Measurements from ENCODE around the gene COL6A5. TPM values are rescaled to one million over a fixed set of nuclear protein-coding genes. Genes with fewer than 3 reads are reported as not detected.

Gene COL6A5, protein sequence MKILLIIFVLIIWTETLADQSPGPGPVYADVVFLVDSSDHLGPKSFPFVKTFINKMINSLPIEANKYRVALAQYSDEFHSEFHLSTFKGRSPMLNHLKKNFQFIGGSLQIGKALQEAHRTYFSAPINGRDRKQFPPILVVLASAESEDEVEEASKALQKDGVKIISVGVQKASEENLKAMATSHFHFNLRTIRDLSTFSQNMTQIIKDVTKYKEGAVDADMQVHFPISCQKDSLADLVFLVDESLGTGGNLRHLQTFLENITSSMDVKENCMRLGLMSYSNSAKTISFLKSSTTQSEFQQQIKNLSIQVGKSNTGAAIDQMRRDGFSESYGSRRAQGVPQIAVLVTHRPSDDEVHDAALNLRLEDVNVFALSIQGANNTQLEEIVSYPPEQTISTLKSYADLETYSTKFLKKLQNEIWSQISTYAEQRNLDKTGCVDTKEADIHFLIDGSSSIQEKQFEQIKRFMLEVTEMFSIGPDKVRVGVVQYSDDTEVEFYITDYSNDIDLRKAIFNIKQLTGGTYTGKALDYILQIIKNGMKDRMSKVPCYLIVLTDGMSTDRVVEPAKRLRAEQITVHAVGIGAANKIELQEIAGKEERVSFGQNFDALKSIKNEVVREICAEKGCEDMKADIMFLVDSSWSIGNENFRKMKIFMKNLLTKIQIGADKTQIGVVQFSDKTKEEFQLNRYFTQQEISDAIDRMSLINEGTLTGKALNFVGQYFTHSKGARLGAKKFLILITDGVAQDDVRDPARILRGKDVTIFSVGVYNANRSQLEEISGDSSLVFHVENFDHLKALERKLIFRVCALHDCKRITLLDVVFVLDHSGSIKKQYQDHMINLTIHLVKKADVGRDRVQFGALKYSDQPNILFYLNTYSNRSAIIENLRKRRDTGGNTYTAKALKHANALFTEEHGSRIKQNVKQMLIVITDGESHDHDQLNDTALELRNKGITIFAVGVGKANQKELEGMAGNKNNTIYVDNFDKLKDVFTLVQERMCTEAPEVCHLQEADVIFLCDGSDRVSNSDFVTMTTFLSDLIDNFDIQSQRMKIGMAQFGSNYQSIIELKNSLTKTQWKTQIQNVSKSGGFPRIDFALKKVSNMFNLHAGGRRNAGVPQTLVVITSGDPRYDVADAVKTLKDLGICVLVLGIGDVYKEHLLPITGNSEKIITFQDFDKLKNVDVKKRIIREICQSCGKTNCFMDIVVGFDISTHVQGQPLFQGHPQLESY (N-terminal part only)
- polyA plus RNA-seq (2013, experiment 1 of 2) = 0.05 TPM
- not detected for polyA plus RNA-seq (2013, experiment 2 of 2)

DNA sequence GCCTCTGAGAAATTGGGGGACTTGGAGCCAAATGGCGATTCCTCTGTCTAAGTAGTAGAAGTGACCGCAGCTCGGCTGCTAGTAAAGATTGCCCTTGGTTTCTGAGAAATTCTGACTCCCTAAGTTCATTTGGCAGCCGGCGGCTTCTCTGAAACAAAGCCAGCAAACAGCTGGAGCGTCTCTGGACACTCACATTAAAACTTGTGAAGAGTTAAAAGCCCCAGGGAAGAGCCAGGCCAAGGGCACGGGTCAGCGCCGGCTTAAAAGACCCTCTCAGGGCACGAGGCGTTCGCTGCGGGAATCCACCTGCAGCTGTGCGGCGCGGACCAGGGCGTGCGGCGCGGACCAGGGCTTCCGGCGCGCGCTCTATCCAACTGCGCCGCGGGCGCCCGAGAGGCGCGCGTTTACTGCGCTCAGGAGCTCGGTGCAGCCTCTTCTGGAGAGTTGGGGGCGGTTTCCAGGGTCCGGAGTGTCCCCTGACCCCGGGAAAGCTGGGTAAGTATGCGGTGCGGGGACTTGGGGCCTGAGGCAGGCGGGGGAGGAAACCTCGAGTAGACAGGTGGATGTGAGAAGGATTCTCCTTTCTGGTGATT, at the start of gene COL6A5:
TSS of gene COL6A5 (plus strand) at position 186 of the 593 bp plus-strand sequence. CDS start 27,967 bp downstream, outside the sequence.
- Histone ChIP-seq H3K9ac (ENCODE audit: low read depth, low read length) (peak within 1 kb of the TSS; percentile 41; the same call in 1 of the 2 replicates), H3K4me3 (ENCODE audit: low read length) (peak within 1 kb of the TSS; percentile 56), H3K27ac (ENCODE audit: low read depth, low read length) (no peak within 1 kb of the TSS), H3K36me3 (ENCODE audit: insufficient read depth, low read length) (no peaks in the 10 kb centered on the region), H3K27me3 (ENCODE audit: insufficient read depth, low read length) (peaks cover 53% of the 10 kb centered on the region), H3K9me3 (ENCODE audit: insufficient read depth, low read depth, low read length) (no peaks in the 10 kb centered on the region), H3K4me1 (ENCODE audit: insufficient read depth, low read length) (peaks cover 6% of the 10 kb centered on the region; the same call in 1 of the 2 replicates)
- WGBS = 3% methylated on average over 41 of the region's 41 CpGs

DNA sequence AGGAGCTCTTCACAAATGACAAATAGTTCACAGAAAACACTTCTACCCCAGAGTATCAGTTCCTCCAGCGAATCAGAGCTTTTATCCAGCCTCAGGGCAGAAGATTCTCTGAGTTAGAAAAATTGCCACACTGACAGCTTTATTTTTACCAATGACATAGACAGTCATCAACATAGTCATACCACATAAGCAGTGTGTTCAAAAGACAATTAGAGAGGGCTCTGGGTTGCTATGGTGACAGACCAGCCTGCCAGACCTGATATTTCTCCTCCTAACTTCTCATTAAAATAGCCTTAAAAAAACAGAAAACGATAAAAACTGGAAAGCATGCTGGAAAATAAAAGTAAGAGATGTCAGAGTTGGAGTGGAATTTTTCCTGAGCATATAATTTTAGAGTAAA, 45.9 kb upstream of the COL6A5 start:
- 48% methylated on average over 1 of the region's 2 CpGs for WGBS
- Histone ChIP-seq H3K9me3 (ENCODE audit: insufficient read depth, low read depth, low read length) (no peaks in the 10 kb centered on the region), H3K36me3 (ENCODE audit: insufficient read depth, low read length) (no peaks in the 10 kb centered on the region), H3K4me1 (ENCODE audit: insufficient read depth, low read length) (peaks cover 13% of the 10 kb centered on the region), H3K4me3 (ENCODE audit: low read length) (no peak overlapping the region), H3K27me3 (ENCODE audit: insufficient read depth, low read length) (no peaks in the 10 kb centered on the region), H3K9ac (ENCODE audit: low read depth, low read length) (no peak overlapping the region), H3K27ac (ENCODE audit: low read depth, low read length) (no peak overlapping the region)

DNA sequence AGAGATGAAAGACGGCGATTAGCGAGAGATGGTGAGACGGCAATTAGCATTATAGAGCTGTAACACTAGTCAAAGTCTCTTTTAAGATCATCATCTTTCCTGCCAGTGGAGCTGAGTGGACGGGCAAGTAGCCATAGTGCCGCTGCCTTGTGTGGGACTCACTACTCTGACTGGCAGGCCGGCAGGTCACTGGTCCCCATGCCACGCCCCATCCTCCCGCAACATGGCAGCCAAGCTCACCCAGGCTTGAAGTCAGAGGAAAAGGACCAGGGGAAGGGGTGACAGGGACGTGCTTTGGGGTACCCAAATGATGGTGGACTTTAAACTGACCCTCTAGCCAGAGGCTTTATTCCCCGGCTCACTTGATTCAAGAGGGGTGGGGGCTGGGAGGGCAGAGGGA, 44.6 kb upstream of the COL6A5 start:
- H3K9me3 ChIP-seq (ENCODE audit: insufficient read depth, low read depth, low read length) = no peaks in the 10 kb centered on the region
- no peak overlapping the region for H3K27ac ChIP-seq (ENCODE audit: low read depth, low read length)
- WGBS = 96% methylated on average over 11 of the region's 11 CpGs
- H3K9ac ChIP-seq (ENCODE audit: low read depth, low read length) = no peak overlapping the region
- peaks cover 13% of the 10 kb centered on the region for H3K4me1 ChIP-seq (ENCODE audit: insufficient read depth, low read length)
- no peaks in the 10 kb centered on the region for H3K27me3 ChIP-seq (ENCODE audit: insufficient read depth, low read length)
- H3K4me3 ChIP-seq (ENCODE audit: low read length) = no peak overlapping the region
- no peaks in the 10 kb centered on the region for H3K36me3 ChIP-seq (ENCODE audit: insufficient read depth, low read length)

DNA sequence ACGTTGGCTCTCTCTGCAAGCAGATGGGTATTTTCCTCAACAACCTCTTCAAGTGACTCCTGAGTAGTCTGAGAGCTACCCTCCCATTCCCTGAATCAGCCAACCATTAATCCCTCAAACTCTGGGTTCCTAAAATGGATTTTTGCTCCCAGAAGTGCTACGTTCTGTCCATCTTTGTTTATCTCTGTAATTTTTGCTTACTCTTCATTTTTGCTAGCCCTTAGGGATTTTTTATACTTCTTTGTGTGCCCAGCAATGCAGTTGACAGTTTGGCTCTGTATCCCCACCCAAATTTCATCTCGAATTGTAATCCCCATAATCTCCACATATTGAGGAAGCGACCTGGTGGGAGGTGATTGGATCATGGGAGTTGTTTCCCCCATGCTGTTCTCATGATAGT, 35.4 kb upstream of the COL6A5 start:
- Histone ChIP-seq H3K9ac (ENCODE audit: low read depth, low read length) (no peak overlapping the region), H3K4me3 (ENCODE audit: low read length) (no peak overlapping the region), H3K9me3 (ENCODE audit: insufficient read depth, low read depth, low read length) (no peaks in the 10 kb centered on the region), H3K27ac (ENCODE audit: low read depth, low read length) (no peak overlapping the region), H3K4me1 (ENCODE audit: insufficient read depth, low read length) (no peaks in the 10 kb centered on the region), H3K27me3 (ENCODE audit: insufficient read depth, low read length) (no peaks in the 10 kb centered on the region), H3K36me3 (ENCODE audit: insufficient read depth, low read length) (no peaks in the 10 kb centered on the region)
- 94% methylated on average over 4 of the region's 4 CpGs for whole genome bisulfite sequencing

DNA sequence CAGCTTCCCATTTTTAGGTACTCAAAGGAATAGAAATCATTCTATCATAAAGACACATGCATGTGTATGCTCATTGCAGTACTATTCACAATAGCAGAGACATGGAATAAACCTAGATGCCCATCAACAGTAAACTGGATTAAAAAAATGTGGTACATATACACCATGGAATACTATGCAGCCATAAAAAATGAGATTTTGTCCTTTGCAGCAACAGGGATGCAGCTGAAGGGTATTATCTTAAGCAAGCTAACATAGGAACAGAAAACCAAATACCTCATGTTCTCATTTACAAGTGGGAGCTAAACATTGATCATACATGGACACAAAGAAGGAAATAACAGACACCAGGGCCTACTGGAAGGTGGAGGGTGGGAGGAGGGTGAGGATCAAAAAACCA, 33.1 kb upstream of the COL6A5 start:
- H3K4me1 ChIP-seq (ENCODE audit: insufficient read depth, low read length) = no peaks in the 10 kb centered on the region
- H3K9ac ChIP-seq (ENCODE audit: low read depth, low read length) = no peak overlapping the region
- H3K27me3 ChIP-seq (ENCODE audit: insufficient read depth, low read length) = no peaks in the 10 kb centered on the region
- H3K9me3 ChIP-seq (ENCODE audit: insufficient read depth, low read depth, low read length) = no peaks in the 10 kb centered on the region
- H3K36me3 ChIP-seq (ENCODE audit: insufficient read depth, low read length) = no peaks in the 10 kb centered on the region
- no peak overlapping the region for H3K27ac ChIP-seq (ENCODE audit: low read depth, low read length)
- no peak overlapping the region for H3K4me3 ChIP-seq (ENCODE audit: low read length)

DNA sequence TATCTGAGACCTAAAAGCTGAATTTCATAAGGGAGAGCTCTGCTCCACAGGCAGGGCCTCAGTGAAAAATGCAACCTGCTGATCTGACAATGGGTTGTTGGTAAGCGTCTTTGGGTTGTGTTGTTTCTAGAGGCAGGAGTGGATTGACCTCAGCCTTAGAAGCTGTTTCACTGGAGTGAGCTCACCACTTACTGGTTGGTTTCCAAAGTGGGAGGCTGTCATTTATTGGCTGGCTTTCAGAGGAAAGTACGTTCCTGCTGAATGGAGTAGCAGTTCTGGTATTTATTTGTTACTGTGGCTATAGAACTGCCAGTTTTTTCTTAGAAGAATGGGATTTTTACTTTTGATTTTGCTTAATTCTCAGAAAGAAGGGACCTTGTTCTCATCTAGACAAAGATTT, 29.3 kb upstream of the COL6A5 start:
- no peak overlapping the region for H3K9ac ChIP-seq (ENCODE audit: low read depth, low read length)
- H3K4me3 ChIP-seq (ENCODE audit: low read length) = no peak overlapping the region
- 87% methylated on average over 2 of the region's 2 CpGs for WGBS
- H3K4me1 ChIP-seq (ENCODE audit: insufficient read depth, low read length) = no peaks in the 10 kb centered on the region
- no peaks in the 10 kb centered on the region for H3K27me3 ChIP-seq (ENCODE audit: insufficient read depth, low read length)
- no peaks in the 10 kb centered on the region for H3K9me3 ChIP-seq (ENCODE audit: insufficient read depth, low read depth, low read length)
- no peaks in the 10 kb centered on the region for H3K36me3 ChIP-seq (ENCODE audit: insufficient read depth, low read length)
- no peak overlapping the region for H3K27ac ChIP-seq (ENCODE audit: low read depth, low read length)

DNA sequence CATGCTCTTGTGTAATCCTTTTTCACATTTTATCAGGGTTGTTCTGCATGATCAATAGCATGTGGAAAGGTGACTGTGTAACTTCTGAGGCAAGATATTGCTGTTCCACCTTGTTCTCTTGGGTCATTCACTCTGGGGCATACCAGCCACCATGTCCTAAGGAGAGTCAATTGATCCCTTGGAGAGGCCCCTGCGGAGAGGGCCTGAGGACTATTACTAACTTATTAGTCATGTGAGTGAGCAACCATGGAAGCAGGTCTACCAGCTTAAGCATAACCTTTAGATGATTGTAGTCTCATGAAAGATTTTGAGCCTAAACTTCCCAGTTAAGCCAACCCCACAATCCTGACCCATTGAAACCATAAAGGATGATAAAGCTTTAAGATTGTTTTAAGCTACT, 22.0 kb upstream of the COL6A5 start:
- no peaks in the 10 kb centered on the region for H3K4me1 ChIP-seq (ENCODE audit: insufficient read depth, low read length)
- H3K9me3 ChIP-seq (ENCODE audit: insufficient read depth, low read depth, low read length) = no peaks in the 10 kb centered on the region
- H3K27me3 ChIP-seq (ENCODE audit: insufficient read depth, low read length) = no peaks in the 10 kb centered on the region
- WGBS = 93% methylated on average over 1 of the region's 1 CpG
- H3K27ac ChIP-seq (ENCODE audit: low read depth, low read length) = no peak overlapping the region
- H3K9ac ChIP-seq (ENCODE audit: low read depth, low read length) = no peak overlapping the region
- H3K4me3 ChIP-seq (ENCODE audit: low read length) = no peak overlapping the region
- no peaks in the 10 kb centered on the region for H3K36me3 ChIP-seq (ENCODE audit: insufficient read depth, low read length)

DNA sequence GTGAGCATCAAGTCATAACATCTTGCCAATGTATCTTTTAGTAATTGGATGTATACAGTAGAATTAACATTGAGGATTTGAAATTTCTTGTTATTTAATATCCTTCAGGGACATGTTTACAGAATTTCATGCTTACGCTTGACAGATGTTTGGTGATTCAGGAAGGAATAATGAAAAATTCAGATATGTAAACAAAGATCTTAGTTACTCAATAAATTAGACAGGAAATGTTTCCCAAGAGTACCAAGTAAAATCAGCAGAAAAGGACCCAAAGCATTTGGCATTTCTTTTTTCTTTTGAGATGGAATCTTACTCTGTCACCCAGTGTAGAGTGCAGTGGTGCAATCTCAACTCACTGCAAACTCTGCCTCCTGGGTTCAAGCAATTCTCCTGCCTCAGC, 4.7 kb upstream of the COL6A5 start:
- no peaks in the 10 kb centered on the region for H3K36me3 ChIP-seq (ENCODE audit: insufficient read depth, low read length)
- WGBS = 88% methylated on average over 1 of the region's 1 CpG
- H3K4me1 ChIP-seq (ENCODE audit: insufficient read depth, low read length) = peaks cover 6% of the 10 kb centered on the region; the same call in 1 of the 2 replicates
- H3K9me3 ChIP-seq (ENCODE audit: insufficient read depth, low read depth, low read length) = no peaks in the 10 kb centered on the region
- no peak overlapping the region for H3K4me3 ChIP-seq (ENCODE audit: low read length)
- no peak overlapping the region for H3K27ac ChIP-seq (ENCODE audit: low read depth, low read length)
- H3K27me3 ChIP-seq (ENCODE audit: insufficient read depth, low read length) = peaks cover 32% of the 10 kb centered on the region
- no peak overlapping the region for H3K9ac ChIP-seq (ENCODE audit: low read depth, low read length)

DNA sequence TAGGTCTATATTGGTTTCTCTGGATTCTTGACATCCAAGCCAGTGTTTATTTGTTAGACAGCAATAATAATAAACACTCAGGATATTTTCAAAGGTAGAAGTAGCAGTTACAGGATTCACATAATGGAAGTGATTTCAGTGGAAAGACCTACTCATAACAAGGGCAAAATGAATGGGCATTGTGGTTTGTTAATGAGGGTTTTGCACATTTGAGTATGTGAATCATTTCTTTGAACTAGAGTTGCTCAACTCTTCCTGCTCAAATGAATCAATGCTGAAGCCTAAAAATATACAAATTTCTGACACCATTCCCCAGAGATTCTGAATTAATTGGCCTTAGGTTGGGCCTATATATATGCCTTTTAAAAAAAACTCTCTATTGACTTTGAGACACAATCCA, 4.1 kb upstream of the COL6A5 start:
- Histone ChIP-seq H3K36me3 (ENCODE audit: insufficient read depth, low read length) (no peaks in the 10 kb centered on the region), H3K9ac (ENCODE audit: low read depth, low read length) (no peak overlapping the region), H3K9me3 (ENCODE audit: insufficient read depth, low read depth, low read length) (no peaks in the 10 kb centered on the region), H3K4me3 (ENCODE audit: low read length) (no peak overlapping the region), H3K27me3 (ENCODE audit: insufficient read depth, low read length) (peaks cover 39% of the 10 kb centered on the region), H3K27ac (ENCODE audit: low read depth, low read length) (no peak overlapping the region), H3K4me1 (ENCODE audit: insufficient read depth, low read length) (peaks cover 6% of the 10 kb centered on the region; the same call in 1 of the 2 replicates)

DNA sequence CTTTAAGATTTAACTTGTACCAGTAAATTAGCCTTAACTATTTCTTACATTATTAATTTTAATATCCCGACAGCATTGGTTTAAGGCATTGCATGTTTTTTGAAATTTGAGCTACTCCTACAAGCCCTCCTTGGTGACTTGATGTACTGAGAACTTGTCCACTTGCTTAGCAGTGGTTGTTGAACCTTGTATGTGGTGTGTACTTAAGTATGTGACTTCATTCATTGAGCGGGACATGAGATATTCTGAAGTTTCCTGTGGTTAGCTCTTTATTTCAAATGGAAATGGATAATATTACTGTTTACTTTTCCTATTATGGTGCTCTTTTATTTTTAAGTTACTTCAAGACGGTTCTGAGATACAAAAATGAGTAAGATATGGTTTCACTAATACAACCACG, 3.6 kb upstream of the COL6A5 start:
- Histone ChIP-seq H3K4me1 (ENCODE audit: insufficient read depth, low read length) (peaks cover 6% of the 10 kb centered on the region; the same call in 1 of the 2 replicates), H3K36me3 (ENCODE audit: insufficient read depth, low read length) (no peaks in the 10 kb centered on the region), H3K4me3 (ENCODE audit: low read length) (no peak overlapping the region), H3K27me3 (ENCODE audit: insufficient read depth, low read length) (peaks cover 44% of the 10 kb centered on the region), H3K27ac (ENCODE audit: low read depth, low read length) (no peak overlapping the region), H3K9ac (ENCODE audit: low read depth, low read length) (no peak overlapping the region), H3K9me3 (ENCODE audit: insufficient read depth, low read depth, low read length) (no peaks in the 10 kb centered on the region)
- WGBS = 95% methylated on average over 3 of the region's 4 CpGs

Data from HUES64 (cell line).